PFSK-1 (cell line): ENCODE measurements around the gene DGKG.

Experiments
- FOXP2 ChIP-seq: optimal IDR thresholded peaks from 2 replicates; pipeline ENCODE3; 2011; ENCODE audit warnings: borderline replicate concordance, control low read depth, inconsistent platforms; ENCODE audit not compliant: insufficient read depth; ENCODE audit errors: extremely low read length, extremely low read depth
- POLR2AphosphoS5 ChIP-seq: IDR thresholded peaks from 2 replicates; pipeline ENCODE4 v1.6.1; 2012; ENCODE audit warnings: low read depth, mild to moderate bottlenecking, control low read depth, low read length, moderate library complexity
- REST ChIP-seq, 2 experiments: IDR thresholded peaks; 2 replicates each; pipeline versions ENCODE4 v1.6.1 to v1.8.0; 2011 to 2012; ENCODE audit warnings: low read depth in 2 of 2, low read length in 2 of 2, control low read depth in 1 of 2, inconsistent platforms in 1 of 2, mild to moderate bottlenecking in 1 of 2, moderate library complexity in 1 of 2; ENCODE audit not compliant: insufficient read depth in 1 of 2
- SIN3A ChIP-seq: IDR thresholded peaks from 2 replicates; pipeline ENCODE4 v1.6.1; 2012; ENCODE audit warnings: mild to moderate bottlenecking, low read length, moderate library complexity, borderline replicate concordance; ENCODE audit not compliant: insufficient read depth
- TAF1 ChIP-seq: IDR thresholded peaks from 2 replicates; pipeline ENCODE4 v1.6.1; 2012; ENCODE audit warnings: low read length, control low read depth, borderline replicate concordance; ENCODE audit not compliant: insufficient read depth

Gene DGKG

DNA sequence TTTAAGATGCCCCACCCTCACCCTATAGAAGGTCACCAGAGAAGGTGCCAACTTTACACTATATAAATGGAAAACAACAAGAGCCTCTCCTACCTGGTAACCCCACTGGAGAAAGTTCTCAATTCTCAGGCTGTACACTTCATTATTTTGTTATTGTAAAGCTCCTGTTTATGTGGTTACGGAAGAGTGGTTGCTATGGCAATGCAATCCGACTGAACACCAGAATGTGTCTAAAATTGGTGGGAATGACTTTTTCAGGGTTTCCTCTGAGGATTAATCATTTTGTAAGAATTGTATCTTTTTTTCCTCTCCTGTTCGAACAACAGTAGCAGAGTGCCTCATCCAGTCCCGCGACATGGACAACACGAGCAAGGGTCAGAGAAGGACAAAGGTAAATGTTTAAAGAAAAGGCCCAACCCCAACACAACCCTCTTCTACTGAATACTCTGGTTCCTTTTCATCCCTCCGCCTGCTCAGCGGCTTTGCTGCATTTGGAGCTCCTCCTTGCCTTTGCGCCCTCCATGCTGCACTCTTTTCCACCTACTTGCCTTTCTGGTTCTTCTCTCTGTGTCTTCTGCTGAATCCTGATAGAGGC lies 45.3 kb downstream of the DGKG start:
- TF ChIP-seq TAF1: no peak
- no peak for TF ChIP-seq POLR2AphosphoS5
- no peak for TF ChIP-seq REST (IDR thresholded peaks at IDR 0.05; ENCODE audit: insufficient read depth in 1 of 2, low read depth in 2 of 2, low read length in 2 of 2)
- no peak for TF ChIP-seq SIN3A
- TF ChIP-seq FOXP2: no peak

DNA sequence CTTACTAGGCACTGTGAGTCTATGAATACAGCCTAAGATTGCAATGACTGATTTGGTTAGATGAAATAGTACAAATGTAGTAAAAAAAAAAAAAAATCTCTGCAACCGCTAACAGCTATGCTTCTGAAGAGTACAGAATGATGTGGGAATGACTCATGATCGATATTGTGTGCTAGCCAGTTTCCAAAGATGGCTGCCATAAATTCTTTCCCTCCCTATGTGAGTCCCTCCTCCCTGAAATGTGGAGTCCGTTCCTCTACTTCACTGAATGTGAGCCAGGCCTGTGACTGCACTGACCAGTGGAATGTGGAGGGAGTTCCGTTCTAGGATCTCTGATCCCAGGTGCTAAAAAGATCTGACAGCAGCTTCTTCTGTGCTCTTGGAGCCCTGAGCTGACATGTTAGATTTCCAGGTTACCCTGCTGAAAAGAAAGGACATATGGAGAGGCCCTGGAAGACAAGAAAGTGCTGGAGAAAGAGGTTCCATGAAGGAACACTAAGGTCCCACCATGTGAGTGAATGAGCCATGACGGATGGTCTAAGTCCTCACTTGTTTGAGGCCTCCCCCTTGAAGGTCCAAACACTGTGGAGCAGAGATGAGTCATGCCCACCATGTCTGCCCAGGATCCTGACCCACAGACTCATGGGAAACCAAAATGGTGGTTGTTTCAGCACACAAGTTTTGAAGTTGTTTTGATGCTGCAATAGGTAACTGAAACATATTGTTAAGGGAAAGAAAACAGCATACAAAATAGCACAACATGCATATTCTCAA lies 46.3 kb downstream of the DGKG start:
- TF ChIP-seq REST (IDR thresholded peaks at IDR 0.05; ENCODE audit: insufficient read depth in 1 of 2, low read depth in 2 of 2, low read length in 2 of 2) (no peak), POLR2AphosphoS5 (no peak), FOXP2 (no peak), SIN3A (no peak), TAF1 (no peak)

GRCh38 chr3:186314896-186315295 lies 47.1 kb downstream of the DGKG start:
- TF ChIP-seq SIN3A (no peak), REST (IDR thresholded peaks at IDR 0.05; ENCODE audit: insufficient read depth in 1 of 2, low read depth in 2 of 2, low read length in 2 of 2) (no peak), TAF1 (no peak), POLR2AphosphoS5 (no peak), FOXP2 (no peak)

DNA sequence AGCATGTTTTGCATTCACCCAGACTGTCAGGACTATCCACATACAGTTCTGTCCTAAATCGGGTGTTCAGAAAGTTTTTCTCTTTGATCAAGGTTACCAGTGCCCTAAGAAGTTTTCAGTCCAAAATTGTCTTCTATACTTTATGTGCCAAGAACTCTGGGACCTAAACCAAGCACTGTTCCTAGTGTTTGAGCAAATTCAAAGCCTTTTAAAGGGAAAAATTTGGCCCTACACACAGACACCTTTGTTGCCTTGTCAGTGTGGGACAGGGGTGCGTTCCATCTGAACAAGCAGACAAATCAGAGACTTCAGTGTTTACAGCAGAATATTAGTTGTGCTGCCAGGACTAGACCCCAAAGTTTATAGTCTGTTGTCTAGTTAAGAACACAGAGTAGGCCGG lies 50.6 kb downstream of the DGKG start:
- no peak for TF ChIP-seq SIN3A
- no peak for TF ChIP-seq POLR2AphosphoS5
- no peak for TF ChIP-seq FOXP2
- no peak for TF ChIP-seq TAF1
- TF ChIP-seq REST (IDR thresholded peaks at IDR 0.05; ENCODE audit: insufficient read depth in 1 of 2, low read depth in 2 of 2, low read length in 2 of 2): no peak

GRCh38 chr3:186308549-186308948 lies 53.5 kb downstream of the DGKG start:
- TF ChIP-seq SIN3A: no peak
- TF ChIP-seq POLR2AphosphoS5: no peak
- no peak for TF ChIP-seq FOXP2
- TF ChIP-seq TAF1: no peak
- no peak for TF ChIP-seq REST (IDR thresholded peaks at IDR 0.05; ENCODE audit: insufficient read depth in 1 of 2, low read depth in 2 of 2, low read length in 2 of 2)
